Activated CD8-positive, alpha-beta memory T cell treated with anti-CD3 and anti-CD28 coated beads, Interleukin-2, amount 10 ng/mL, durations not matched to agents 7 days and 5 days (primary cell): Measurements from ENCODE around the gene SLC26A9. TPM values are rescaled to one million over a fixed set of nuclear protein-coding genes. Genes with fewer than 3 reads are reported as not detected.

ENCODE experiments used
- ATAC-seq: fragments of 150-1000 bp; cut with Tn5 transposase; one replicate; pipeline ENCODE4 v1.10.0; 2021; ENCODE audit warnings: moderate library complexity
- CTCF ChIA-PET: fragments of 350-600 bp; sonication (Branson Sonifier 250); formaldehyde crosslinking; loops from one replicate; lab custom pipeline; 2021; ENCODE audit warnings: antibody characterized with exemption; lab: Charles Lee
- DNase-seq: peaks from one replicate; pipeline ENCODE4 v3.0.0-alpha.2; 2020
- H3K27ac Mint-ChIP-seq: one replicate; pipeline ENCODE4 v1.8.0; 2021; ENCODE audit warnings: mild to moderate bottlenecking, mixed read lengths
- H3K27me3 Mint-ChIP-seq: one replicate; pipeline ENCODE4 v1.8.0; 2021; ENCODE audit warnings: mixed read lengths
- H3K36me3 Mint-ChIP-seq: one replicate; pipeline ENCODE4 v1.8.0; 2021; ENCODE audit warnings: mild to moderate bottlenecking, mixed read lengths
- H3K4me1 Mint-ChIP-seq: one replicate; pipeline ENCODE4 v1.8.0; 2021; ENCODE audit warnings: mixed read lengths
- H3K4me3 Mint-ChIP-seq: one replicate; pipeline ENCODE4 v1.8.0; 2021; ENCODE audit warnings: mild to moderate bottlenecking, moderate library complexity, mixed read lengths
- H3K9me3 Mint-ChIP-seq: one replicate; pipeline ENCODE4 v1.8.0; 2022; ENCODE audit warnings: low read depth, mixed read lengths
- total RNA-seq, 2 experiments: library from RNA; stranded (reverse); gene quantifications; one replicate each; pipeline ENCODE4 v1.2.3, GENCODE V29; 2021

The SLC26A9 gene
- total RNA-seq, 2 experiments from 2014 or later = not detected

DNA sequence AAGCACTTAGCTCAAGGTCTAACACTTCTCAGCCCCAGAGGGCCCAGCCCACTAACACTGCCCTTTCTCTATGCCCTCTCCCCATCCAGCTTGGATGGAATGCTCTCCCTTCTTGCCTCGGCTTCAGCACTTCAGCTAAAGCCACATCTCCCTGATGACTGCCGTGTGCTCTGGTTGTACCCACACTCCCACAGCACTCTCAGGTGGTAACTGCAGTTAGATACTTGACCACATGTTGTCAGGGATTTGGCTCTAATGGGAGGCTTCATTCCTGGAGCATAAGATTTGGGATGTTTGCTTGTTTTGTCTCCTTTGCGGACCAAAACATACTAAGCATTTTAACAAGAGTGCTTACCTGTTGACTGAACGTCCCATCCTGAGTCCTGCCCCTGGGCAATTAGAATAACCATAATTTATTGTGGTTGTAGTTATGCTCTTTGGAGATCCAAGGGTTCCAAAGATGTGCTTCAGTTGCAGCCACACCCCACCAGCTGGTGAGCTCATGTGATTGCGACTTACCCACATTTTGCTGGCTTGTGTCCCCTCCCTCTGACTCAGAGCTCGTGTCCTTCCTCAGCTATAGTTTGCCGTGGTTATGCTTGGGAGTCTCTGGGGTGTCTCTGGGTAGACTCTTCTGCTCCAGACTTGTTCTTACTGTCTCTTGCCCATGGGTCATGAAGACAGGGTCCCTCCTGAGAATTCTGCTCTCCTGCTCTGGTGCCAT, 7.7 kb upstream of the SLC26A9 start:
- Mint-ChIP-seq H3K4me1 (no peaks in the 10 kb centered on the region), H3K4me3 (no peak overlapping the region), H3K27ac (no peak overlapping the region), H3K36me3 (no peaks in the 10 kb centered on the region), H3K9me3 (no peaks in the 10 kb centered on the region), H3K27me3 (peaks cover 23% of the 10 kb centered on the region)
- ATAC-seq = no peak
- CTCF ChIA-PET = interaction anchor here (1.1 to 3.0 kb wide), 4 partner anchors 26 to 292 kb away, joined by 3 to 12 read pairs (median 7); no protein-coding TSS in a partner anchor
- DNase-seq = no peak

DNA sequence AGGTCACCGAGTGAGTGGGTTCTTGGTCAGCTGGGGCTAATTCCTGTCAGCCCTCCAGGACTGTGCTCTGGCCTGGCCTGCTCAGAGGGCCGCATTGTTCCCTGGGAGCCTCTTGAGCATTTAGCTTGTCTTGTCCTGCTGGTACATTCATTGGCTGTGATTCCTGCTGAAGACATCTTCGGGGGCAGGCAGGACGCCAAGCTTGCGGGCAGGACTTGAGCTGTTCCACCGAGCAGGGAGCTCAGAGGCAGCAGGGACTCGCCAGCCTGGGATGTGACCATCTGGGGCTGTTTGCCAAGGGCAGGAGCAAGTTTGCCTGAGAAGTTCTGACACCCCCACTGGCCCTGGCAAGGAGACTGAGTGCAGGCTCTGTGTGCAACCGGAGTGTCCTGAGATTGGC, 7.0 kb upstream of the SLC26A9 start:
- Mint-ChIP-seq H3K4me1 (no peaks in the 10 kb centered on the region), H3K4me3 (no peak overlapping the region), H3K27ac (no peak overlapping the region), H3K36me3 (no peaks in the 10 kb centered on the region), H3K27me3 (peaks cover 26% of the 10 kb centered on the region), H3K9me3 (no peaks in the 10 kb centered on the region)
- CTCF ChIA-PET = interaction anchor here (2.8 to 3.0 kb wide), 2 partner anchors 27 to 31 kb away, joined by 11 to 12 read pairs; no protein-coding TSS in a partner anchor
- DNase-seq (no peak), ATAC-seq (no peak)

DNA sequence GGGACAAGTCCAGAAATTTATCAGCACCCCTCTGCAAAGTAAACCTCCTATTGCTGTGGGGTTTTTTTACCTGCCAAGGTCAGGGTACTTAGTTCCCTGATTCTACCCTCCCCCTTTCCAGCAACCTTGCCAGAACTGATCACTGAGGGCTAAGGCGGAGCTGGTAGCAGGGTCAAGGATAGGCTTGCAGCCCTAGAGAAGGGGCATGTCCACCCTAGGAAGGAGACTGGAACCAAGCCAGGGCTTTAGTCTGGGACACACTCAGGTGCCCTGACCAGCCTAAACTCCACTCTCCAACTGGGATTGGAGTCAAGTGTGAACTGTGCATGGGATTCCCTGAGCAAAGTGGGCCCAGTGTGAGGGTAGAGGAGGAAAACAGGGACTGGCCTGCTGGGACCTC, 6.5 kb upstream of the SLC26A9 start:
- ATAC-seq = no peak
- Mint-ChIP-seq H3K9me3 (no peaks in the 10 kb centered on the region), H3K4me3 (no peak overlapping the region), H3K27me3 (peaks cover 26% of the 10 kb centered on the region), H3K4me1 (no peaks in the 10 kb centered on the region), H3K27ac (no peak overlapping the region), H3K36me3 (no peaks in the 10 kb centered on the region)
- CTCF ChIA-PET = interaction anchor here (2.8 to 3.0 kb wide), 2 partner anchors 27 to 31 kb away, joined by 11 to 12 read pairs; no protein-coding TSS in a partner anchor
- DNase-seq = no peak

DNA sequence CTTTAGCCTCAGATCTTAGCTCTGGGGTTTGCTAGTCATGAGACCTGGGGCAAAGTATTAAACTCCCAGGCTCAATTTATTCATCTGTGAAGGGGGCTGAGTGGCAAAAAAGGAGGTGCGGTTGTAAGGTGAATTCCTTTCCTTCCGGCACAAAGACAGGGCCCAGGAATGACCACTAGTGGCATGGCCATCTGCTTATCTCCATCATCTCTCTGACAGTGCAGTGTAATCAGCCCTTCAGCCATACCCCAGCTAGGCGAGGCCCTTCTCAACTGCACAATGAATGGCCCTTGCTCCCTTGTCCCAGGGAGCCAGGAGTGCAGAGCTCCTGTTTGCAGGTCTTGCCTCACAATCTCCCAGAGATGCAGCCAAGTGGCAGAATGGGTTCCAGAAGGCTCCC, 5.6 kb upstream of the SLC26A9 start:
- ATAC-seq (no peak), DNase-seq (no peak)
- no peaks in the 10 kb centered on the region for H3K9me3 Mint-ChIP-seq
- H3K4me3 Mint-ChIP-seq = no peak overlapping the region
- CTCF ChIA-PET = interaction anchor here (1.0 kb wide), 1 partner anchor 28 kb away, joined by 4 read pairs; no protein-coding TSS in a partner anchor
- H3K27ac Mint-ChIP-seq = no peak overlapping the region
- peaks cover 24% of the 10 kb centered on the region for H3K27me3 Mint-ChIP-seq
- no peaks in the 10 kb centered on the region for H3K4me1 Mint-ChIP-seq
- H3K36me3 Mint-ChIP-seq = no peaks in the 10 kb centered on the region

DNA sequence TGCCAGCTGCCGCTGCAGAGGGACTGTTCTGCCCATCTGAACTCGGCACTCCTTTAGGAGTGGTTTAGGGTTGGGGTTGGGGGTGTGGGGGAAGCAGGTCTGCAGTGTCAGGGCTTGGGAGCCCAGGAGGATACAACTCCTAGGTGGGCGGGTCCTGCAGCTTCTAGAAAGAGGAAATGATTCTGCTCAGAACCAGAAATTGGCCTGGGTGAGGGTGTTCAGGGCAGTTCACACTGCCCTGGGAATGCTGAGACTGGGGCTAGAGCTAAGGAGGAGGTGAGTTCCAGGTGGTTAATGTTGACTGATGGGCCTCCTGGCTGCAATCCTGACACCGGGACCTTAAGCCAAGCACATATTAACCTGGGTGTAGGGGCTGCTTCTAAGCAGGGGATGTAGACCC, 4.8 kb upstream of the SLC26A9 start:
- no peak overlapping the region for H3K4me3 Mint-ChIP-seq
- no peaks in the 10 kb centered on the region for H3K36me3 Mint-ChIP-seq
- peaks cover 27% of the 10 kb centered on the region for H3K27me3 Mint-ChIP-seq
- no peak for ATAC-seq
- no peaks in the 10 kb centered on the region for H3K4me1 Mint-ChIP-seq
- no peak for DNase-seq
- no peak overlapping the region for H3K27ac Mint-ChIP-seq
- CTCF ChIA-PET = no interaction called here
- H3K9me3 Mint-ChIP-seq = no peaks in the 10 kb centered on the region

DNA sequence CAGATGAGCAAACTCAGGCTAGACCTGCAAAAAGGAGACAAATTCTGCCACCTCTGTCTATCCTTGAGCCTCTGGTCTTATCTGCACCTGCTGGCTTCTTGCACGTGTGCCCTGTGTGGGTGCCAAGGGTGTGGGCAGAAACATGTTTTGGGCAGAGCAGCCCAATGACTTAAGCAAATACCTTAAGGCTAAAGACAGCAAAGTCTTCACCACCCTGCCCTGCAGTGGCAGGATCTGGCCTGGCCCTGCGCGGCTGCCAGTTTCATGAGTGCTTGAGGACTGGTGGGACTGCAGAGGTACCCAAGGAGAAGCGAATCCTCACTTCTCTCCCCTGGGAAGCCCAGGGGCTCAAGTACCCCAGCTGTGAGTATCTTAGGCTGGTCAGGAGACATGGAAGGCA, 3.8 kb upstream of the SLC26A9 start:
- no peaks in the 10 kb centered on the region for H3K36me3 Mint-ChIP-seq
- H3K4me3 Mint-ChIP-seq = no peak overlapping the region
- DNase-seq (no peak), ATAC-seq (no peak)
- H3K4me1 Mint-ChIP-seq = no peaks in the 10 kb centered on the region
- CTCF ChIA-PET = interaction anchor here (1.7 kb wide), 1 partner anchor 31 kb away, joined by 4 read pairs; no protein-coding TSS in a partner anchor
- no peak overlapping the region for H3K27ac Mint-ChIP-seq
- H3K9me3 Mint-ChIP-seq = no peaks in the 10 kb centered on the region
- peaks cover 32% of the 10 kb centered on the region for H3K27me3 Mint-ChIP-seq

DNA sequence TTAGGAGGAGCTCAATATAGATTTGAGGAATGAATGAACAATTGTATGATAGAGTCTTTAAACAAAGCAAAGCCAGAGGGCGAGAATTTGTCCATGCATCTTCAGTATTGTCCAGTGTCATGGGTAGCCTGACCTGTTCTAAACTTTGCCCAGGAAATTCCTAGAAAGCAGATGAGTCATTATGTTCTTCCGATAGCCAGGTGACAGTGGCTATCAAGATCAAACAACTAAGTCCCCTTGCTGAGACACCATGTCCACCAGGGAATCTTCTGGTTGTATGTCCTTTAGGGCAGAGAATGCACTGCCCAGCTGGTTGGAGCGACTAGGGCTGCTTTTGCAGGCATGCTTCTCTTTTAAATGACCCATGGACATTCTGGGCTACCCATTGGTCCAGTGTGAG, 1.8 kb upstream of the SLC26A9 start:
- H3K4me1 Mint-ChIP-seq = no peaks in the 10 kb centered on the region
- DNase-seq (no peak), ATAC-seq (no peak)
- CTCF ChIA-PET = interaction anchor here (1.5 kb wide), 1 partner anchor 33 kb away, joined by 5 read pairs; no protein-coding TSS in a partner anchor
- H3K27me3 Mint-ChIP-seq = peaks cover 36% of the 10 kb centered on the region
- H3K27ac Mint-ChIP-seq = no peak overlapping the region
- H3K4me3 Mint-ChIP-seq = no peak overlapping the region
- no peaks in the 10 kb centered on the region for H3K9me3 Mint-ChIP-seq
- H3K36me3 Mint-ChIP-seq = no peaks in the 10 kb centered on the region

DNA sequence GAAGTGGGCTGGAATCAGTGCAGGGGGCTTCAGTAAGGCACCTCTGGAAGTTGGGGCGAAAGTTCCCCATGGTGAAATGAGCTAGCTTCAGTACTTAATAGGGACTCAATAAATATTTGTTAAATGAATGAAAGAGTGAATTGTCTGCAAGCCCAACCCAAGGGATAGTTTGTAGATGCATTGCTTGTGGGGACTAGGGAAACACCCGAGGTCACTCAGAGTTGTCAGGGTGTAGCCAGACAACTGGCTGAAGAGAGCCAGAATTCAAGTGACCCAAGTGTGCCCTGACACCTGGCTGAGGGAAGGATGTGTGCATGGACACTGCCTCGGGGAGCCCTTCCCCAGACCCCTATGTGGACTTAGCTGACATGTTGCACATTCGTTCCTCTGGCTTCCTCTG, 1.3 kb upstream of the SLC26A9 start:
- Mint-ChIP-seq H3K27ac (no peak overlapping the region), H3K4me3 (no peak overlapping the region), H3K36me3 (no peaks in the 10 kb centered on the region), H3K9me3 (no peaks in the 10 kb centered on the region), H3K4me1 (no peaks in the 10 kb centered on the region), H3K27me3 (peaks cover 36% of the 10 kb centered on the region)
- DNase-seq (no peak), ATAC-seq (no peak)
- CTCF ChIA-PET = interaction anchor here (1.5 kb wide), 1 partner anchor 33 kb away, joined by 5 read pairs; no protein-coding TSS in a partner anchor

DNA sequence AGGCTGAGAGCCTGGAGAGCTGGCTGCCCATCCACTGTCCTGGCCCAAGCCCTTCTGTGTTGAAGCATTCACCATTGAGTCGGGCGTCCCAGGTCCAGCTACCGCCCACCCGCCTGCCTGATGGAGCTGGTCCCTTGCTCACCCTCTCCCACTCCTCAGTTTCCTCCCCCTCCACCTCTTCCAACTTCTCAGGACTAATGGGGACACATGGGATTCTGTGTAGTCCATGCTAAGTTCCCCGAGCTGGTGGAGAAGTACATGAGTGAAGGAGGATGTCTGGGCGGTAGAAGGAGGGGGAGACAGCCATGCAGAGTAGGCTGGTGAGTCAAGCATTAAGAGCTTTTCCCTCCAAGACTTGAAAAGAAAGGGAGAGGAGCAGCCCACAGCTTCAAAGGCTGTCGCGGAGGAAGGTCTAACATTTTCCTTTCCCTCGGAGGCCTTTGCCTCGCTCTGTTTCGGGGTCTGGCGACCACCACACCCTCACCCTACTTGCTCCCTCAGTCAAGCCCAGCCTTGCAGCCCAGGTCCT, 561 bp downstream of the SLC26A9 start:
- peaks cover 42% of the 10 kb centered on the region for H3K27me3 Mint-ChIP-seq

DNA sequence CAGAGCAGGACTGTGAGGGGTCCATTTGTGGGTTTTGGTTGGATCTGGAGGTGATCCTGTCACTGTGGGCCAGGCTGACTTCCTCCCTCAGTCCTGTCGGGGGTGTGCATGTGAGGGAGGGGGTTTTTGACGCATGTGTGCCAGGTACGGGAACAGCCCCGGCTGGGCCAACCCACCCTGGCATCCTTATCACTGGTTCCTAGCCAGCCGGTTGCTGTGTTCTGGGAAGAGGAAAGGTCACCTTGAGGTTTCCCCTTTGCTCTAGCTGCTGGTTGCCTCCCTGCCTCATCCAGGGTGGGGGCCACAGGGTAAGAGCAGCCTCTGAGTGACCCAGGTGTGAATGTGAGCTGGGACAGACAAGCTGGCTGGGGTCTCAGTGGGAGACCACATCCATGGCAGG, 2.5 kb downstream of the SLC26A9 start:
- Mint-ChIP-seq H3K4me3 (no peak overlapping the region), H3K27ac (no peak overlapping the region), H3K36me3 (no peaks in the 10 kb centered on the region), H3K27me3 (peaks cover 39% of the 10 kb centered on the region), H3K9me3 (no peaks in the 10 kb centered on the region), H3K4me1 (no peaks in the 10 kb centered on the region)
- ATAC-seq = no peak
- CTCF ChIA-PET = no interaction called here
- DNase-seq = no peak

More for the DNA sequence above, 561 bp downstream of the SLC26A9 start:
- H3K36me3 Mint-ChIP-seq = no peaks in the 10 kb centered on the region
- H3K4me3 Mint-ChIP-seq = no peak overlapping the region
- CTCF ChIA-PET = interaction anchor here (0.9 kb wide), 1 partner anchor 35 kb away, joined by 3 read pairs; no protein-coding TSS in a partner anchor
- DNase-seq (no peak), ATAC-seq (no peak)
- no peak overlapping the region for H3K27ac Mint-ChIP-seq
- no peaks in the 10 kb centered on the region for H3K9me3 Mint-ChIP-seq
- no peaks in the 10 kb centered on the region for H3K4me1 Mint-ChIP-seq

DNA sequence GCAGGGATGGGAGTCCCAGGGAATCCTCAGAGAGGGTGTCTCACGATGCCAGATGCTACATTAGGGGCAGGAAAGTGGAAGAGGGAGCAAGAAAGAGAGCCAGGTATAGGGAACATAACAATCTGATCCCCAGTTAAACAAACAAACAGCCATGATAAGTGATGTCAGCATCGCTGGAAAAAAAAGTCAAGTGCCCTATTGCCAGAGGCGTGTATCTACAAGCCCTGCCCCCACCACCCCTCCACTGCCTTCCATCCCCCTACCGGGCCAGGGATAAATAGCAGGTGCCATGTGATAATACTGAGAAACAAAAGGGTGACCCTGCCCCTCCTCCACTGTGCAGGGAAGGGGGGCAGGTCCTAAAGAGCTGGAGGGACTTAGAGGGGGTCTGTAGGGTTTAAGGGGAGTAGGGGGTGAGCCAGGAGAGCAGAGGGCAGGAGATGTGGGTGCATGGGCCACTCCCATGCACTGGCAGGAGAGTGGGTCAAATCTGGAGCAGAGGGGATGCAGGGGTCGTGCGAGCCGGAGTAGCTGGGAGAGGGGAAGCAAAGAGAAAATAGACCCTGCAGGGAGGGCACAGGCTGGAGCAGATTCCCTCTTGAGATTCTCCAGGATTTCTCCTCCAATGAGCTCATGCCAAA, 3.4 kb downstream of the SLC26A9 start:
- H3K27ac Mint-ChIP-seq = no peak overlapping the region
- H3K4me1 Mint-ChIP-seq = no peaks in the 10 kb centered on the region
- peaks cover 30% of the 10 kb centered on the region for H3K27me3 Mint-ChIP-seq
- H3K4me3 Mint-ChIP-seq = no peak overlapping the region
- CTCF ChIA-PET = no interaction called here
- no peak for DNase-seq
- H3K36me3 Mint-ChIP-seq = no peaks in the 10 kb centered on the region
- ATAC-seq = no peak
- H3K9me3 Mint-ChIP-seq = no peaks in the 10 kb centered on the region

DNA sequence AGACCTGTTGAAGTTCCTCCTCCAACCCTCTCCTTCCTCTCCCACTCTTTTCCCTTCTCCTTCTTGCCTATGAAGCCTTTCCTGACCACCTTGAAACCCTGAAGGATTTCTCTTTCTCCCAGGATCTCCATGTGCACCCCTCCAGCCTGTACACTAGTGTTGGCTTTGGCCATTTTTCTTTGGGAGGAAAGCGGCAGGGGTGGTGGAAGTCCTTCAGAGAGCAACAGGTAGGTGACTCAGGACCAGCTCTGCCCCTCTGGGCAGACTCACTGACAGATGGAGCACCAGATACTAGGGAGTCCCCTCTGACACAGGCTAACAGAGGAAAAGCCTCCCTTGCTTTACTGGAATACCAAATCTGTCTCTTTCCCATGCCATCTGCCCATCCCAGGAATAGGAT, 4.6 kb downstream of the SLC26A9 start:
- no peaks in the 10 kb centered on the region for H3K9me3 Mint-ChIP-seq
- peaks cover 31% of the 10 kb centered on the region for H3K27me3 Mint-ChIP-seq
- DNase-seq (no peak), ATAC-seq (no peak)
- no peak overlapping the region for H3K27ac Mint-ChIP-seq
- H3K36me3 Mint-ChIP-seq = no peaks in the 10 kb centered on the region
- no peak overlapping the region for H3K4me3 Mint-ChIP-seq
- H3K4me1 Mint-ChIP-seq = no peaks in the 10 kb centered on the region
- CTCF ChIA-PET = no interaction called here

DNA sequence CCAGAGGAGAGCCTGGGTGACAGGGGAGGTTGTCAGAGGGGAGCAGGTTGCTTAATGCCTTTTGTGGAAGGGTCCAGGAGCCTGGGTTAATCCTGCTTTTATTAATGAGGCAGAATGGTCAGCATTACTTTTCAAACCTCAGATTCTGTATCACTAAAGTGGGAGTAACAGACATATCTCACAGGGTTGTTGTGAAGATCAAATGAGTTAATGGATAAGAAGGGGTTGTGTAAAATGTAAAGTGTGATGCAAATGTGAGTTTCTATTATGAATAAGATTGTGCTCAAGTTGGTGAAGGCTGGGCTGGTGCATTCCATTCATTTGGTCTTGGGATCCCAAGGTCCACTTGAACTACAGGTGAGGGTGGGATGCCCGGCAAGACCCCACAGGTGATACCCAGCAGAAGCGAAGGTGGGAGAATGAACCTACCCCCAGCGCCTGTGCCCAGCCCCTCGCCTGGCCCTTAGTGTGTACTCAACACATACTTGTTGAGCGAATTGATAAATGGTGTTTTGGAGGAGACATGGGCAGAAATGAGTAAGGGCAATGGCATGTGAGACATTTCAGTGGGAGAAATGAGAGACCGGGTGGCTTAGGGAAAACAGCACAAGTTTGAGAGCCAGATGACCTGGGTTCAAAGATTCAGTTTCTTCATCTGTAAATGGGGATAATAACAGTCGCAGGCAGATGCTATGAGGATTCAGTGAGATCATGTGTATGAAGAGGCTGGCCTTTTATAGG, 6.2 kb downstream of the SLC26A9 start:
- Mint-ChIP-seq H3K4me3 (no peak overlapping the region), H3K27me3 (peaks cover 30% of the 10 kb centered on the region), H3K27ac (no peak overlapping the region), H3K4me1 (no peaks in the 10 kb centered on the region), H3K36me3 (no peaks in the 10 kb centered on the region), H3K9me3 (no peaks in the 10 kb centered on the region)
- CTCF ChIA-PET = no interaction called here
- DNase-seq (no peak), ATAC-seq (no peak)
